Smooth muscle cell (in vitro differentiated cells): ENCODE measurements around the gene WWOX. TPM values are rescaled to one million over a fixed set of nuclear protein-coding genes. Genes with fewer than 3 reads are reported as not detected.

ENCODE experiments used
- DNase-seq: peaks from one replicate; lab custom pipeline; 2025; ENCODE audit not compliant: unreplicated experiment; lab: John Stamatoyannopoulos, UW
- H2AFZ ChIP-seq: fragments of 200-600 bp; sonication (generic); 2 replicates; pipeline ENCODE4 v1.6.0; 2016; ENCODE audit warnings: antibody characterized with exemption, low read depth, mild to moderate bottlenecking
- H3F3A ChIP-seq: fragments of 200-600 bp; sonication (generic); 2 replicates; pipeline ENCODE4 v1.6.0; 2017; ENCODE audit warnings: antibody characterized with exemption, low read depth
- H3K27ac ChIP-seq: fragments of 200-600 bp; sonication (generic); 2 replicates; pipeline ENCODE4 v1.5.1; 2016; ENCODE audit warnings: low read depth, mild to moderate bottlenecking
- H3K27me3 ChIP-seq: fragments of 200-600 bp; sonication (generic); 2 replicates; pipeline ENCODE4 v1.6.1; 2016; ENCODE audit warnings: low read depth, mild to moderate bottlenecking
- H3K36me3 ChIP-seq: fragments of 200-600 bp; sonication (generic); 2 replicates; pipeline ENCODE4 v1.5.1; 2016; ENCODE audit warnings: low read depth
- H3K4me1 ChIP-seq: fragments of 200-600 bp; sonication (generic); 2 replicates; pipeline ENCODE4 v1.5.1; 2016; ENCODE audit warnings: low read depth
- H3K4me2 ChIP-seq: fragments of 200-600 bp; sonication (generic); 2 replicates; pipeline ENCODE4 v1.6.0; 2016; ENCODE audit warnings: mild to moderate bottlenecking
- H3K4me3 ChIP-seq: fragments of 200-600 bp; sonication (generic); 2 replicates; pipeline ENCODE4 v1.5.1; 2016; ENCODE audit warnings: mild to moderate bottlenecking
- H3K79me2 ChIP-seq: fragments of 200-600 bp; sonication (generic); 2 replicates; pipeline ENCODE4 v1.6.0; 2016; ENCODE audit warnings: low read depth, mild to moderate bottlenecking
- H3K9ac ChIP-seq: fragments of 200-600 bp; sonication (generic); 2 replicates; pipeline ENCODE4 v1.6.0; 2016; ENCODE audit warnings: low read depth
- H3K9me3 ChIP-seq: fragments of 200-600 bp; sonication (generic); replicated peaks from 2 replicates; pipeline ENCODE4 v1.5.1; 2016; ENCODE audit warnings: low read depth
- H4K20me1 ChIP-seq: fragments of 200-600 bp; sonication (generic); 2 replicates; pipeline ENCODE4 v1.6.0; 2016; ENCODE audit warnings: low read depth
- WGBS: methylation state at CpG from one replicate; pipeline ENCODE4 v1.1.7; 2016; ENCODE audit warnings: low lambda C conversion rate; 5-methylcytosine and 5-hydroxymethylcytosine counted together
- polyA plus RNA-seq: library from polyadenylated mRNA; unstranded; fragments of >200 nt; fragmentation: Nextera tagmentation; extraction: Ambion mirVana; gene quantifications from 2 replicates; pipeline ENCODE4 v1.2.1, GENCODE V29; 2016
- total RNA-seq: library from RNA; depleted of rRNA; stranded (reverse); fragments of >200 nt; gene quantifications from 2 replicates; pipeline ENCODE4 v1.2.3, GENCODE V29; 2014
- TF ChIP-seq, protein P1 (sequence below): fragments of 200-600 bp; sonication (generic); IDR thresholded peaks from 2 replicates; pipeline ENCODE4 v1.5.1; 2017; ENCODE audit warnings: borderline replicate concordance, mild to moderate bottlenecking, antibody characterized with exemption; ENCODE audit not compliant: insufficient read depth, poor library complexity, severe bottlenecking

Gene WWOX
- total and polyA plus RNA-seq, 2 experiments from 2014 or later = 7.5 to 14.0 TPM

DNA sequence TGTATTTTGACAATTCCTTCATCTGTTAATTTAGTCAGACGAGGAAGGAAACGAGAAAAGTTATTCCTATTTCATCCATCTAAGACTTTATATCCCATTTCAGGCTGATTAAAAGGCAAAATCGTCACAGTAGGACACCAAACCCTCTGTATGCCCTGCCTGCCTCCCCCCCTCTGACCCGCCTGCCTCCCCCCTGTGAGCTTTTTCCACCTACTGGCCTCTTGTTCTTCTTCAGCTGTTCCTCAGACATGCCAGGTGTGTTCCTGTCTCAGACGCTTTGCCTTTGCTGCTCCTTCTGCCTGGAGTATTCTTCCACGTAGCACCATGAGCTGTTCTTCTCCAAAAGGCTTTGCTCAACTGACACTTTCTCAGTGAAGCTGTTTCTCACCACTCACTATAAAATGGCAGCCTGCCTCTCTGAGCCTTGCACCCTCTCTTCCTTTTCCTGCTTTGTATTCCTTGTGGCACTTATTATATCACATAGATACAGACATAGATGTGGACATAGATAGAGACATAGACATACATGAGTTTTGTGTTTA lies 777.7 kb downstream of the WWOX start:
- H3K27me3 ChIP-seq = no peaks in the 10 kb centered on the region
- H3K4me1 ChIP-seq = peaks cover 11% of the 10 kb centered on the region
- no peaks in the 10 kb centered on the region for H3K9me3 ChIP-seq
- H3K27ac ChIP-seq = no peak overlapping the region
- H3K36me3 ChIP-seq = no peaks in the 10 kb centered on the region
- H3K4me2 ChIP-seq = no peak overlapping the region
- WGBS = 68% methylated on average over 6 of the region's 6 CpGs
- no peak overlapping the region for H3K9ac ChIP-seq
- H2AFZ ChIP-seq = no peak overlapping the region
- H4K20me1 ChIP-seq = no peaks in the 10 kb centered on the region
- no peak for DNase-seq
- H3F3A ChIP-seq = no peaks in the 10 kb centered on the region
- no peak overlapping the region for H3K4me3 ChIP-seq
- TF ChIP-seq, protein P1, sequence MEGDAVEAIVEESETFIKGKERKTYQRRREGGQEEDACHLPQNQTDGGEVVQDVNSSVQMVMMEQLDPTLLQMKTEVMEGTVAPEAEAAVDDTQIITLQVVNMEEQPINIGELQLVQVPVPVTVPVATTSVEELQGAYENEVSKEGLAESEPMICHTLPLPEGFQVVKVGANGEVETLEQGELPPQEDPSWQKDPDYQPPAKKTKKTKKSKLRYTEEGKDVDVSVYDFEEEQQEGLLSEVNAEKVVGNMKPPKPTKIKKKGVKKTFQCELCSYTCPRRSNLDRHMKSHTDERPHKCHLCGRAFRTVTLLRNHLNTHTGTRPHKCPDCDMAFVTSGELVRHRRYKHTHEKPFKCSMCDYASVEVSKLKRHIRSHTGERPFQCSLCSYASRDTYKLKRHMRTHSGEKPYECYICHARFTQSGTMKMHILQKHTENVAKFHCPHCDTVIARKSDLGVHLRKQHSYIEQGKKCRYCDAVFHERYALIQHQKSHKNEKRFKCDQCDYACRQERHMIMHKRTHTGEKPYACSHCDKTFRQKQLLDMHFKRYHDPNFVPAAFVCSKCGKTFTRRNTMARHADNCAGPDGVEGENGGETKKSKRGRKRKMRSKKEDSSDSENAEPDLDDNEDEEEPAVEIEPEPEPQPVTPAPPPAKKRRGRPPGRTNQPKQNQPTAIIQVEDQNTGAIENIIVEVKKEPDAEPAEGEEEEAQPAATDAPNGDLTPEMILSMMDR = no peak
- H3K79me2 ChIP-seq = no peaks in the 10 kb centered on the region

DNA sequence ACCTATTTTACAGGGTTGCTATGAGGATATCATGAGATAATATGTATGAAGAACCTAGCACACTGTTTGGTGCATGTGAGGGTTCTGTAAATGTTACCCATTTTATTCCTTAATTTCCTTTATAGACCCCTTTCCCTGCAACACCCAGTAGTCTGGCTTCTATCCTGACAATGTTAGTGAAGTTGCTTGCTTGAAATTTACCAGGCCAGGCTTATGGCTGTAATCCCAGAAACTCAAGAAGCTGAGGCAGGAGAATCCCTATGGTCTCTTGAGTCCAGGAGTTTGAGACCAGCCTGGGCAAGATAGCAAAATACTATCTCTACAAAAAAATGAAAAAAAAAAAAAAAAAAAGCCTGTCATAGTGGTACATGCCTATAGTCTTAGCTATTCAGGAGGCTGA lies 779.1 kb downstream of the WWOX start:
- no peak overlapping the region for H3K9ac ChIP-seq
- H4K20me1 ChIP-seq = no peaks in the 10 kb centered on the region
- no peaks in the 10 kb centered on the region for H3K79me2 ChIP-seq
- H3K27ac ChIP-seq = no peak overlapping the region
- H3K4me2 ChIP-seq = no peak overlapping the region
- no peak overlapping the region for H3K4me3 ChIP-seq
- H3K36me3 ChIP-seq = no peaks in the 10 kb centered on the region
- H3K9me3 ChIP-seq = no peaks in the 10 kb centered on the region
- DNase-seq = no peak
- TF ChIP-seq, protein P1 = no peak
- peaks cover 11% of the 10 kb centered on the region for H3K4me1 ChIP-seq
- no peak overlapping the region for H2AFZ ChIP-seq
- H3F3A ChIP-seq = no peaks in the 10 kb centered on the region
- H3K27me3 ChIP-seq = no peaks in the 10 kb centered on the region

DNA sequence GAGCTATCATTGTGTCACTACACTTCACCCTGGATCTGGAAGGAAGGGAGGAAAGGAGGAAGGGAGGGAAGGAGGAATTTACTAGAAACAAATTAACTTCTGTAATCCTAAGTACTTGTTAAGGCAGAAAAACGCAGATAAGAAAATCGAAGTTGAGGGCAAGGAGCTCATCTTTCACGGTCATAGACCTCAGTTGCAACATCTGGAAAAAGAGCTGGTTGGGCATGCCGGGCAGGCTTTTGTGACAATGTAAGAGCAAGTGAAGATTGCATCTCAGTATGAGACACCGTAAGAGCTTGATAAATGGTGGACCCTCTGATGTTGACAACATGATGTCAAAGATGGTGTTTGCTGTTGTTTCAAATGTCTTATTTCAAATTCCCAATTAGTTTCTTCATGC lies 779.6 kb downstream of the WWOX start:
- Histone ChIP-seq H4K20me1 (no peaks in the 10 kb centered on the region), H3K9ac (no peak overlapping the region), H3K27me3 (no peaks in the 10 kb centered on the region), H3F3A (no peaks in the 10 kb centered on the region), H3K79me2 (no peaks in the 10 kb centered on the region), H3K36me3 (no peaks in the 10 kb centered on the region), H3K4me2 (no peak overlapping the region), H2AFZ (no peak overlapping the region), H3K4me3 (no peak overlapping the region), H3K9me3 (no peaks in the 10 kb centered on the region), H3K4me1 (peaks cover 11% of the 10 kb centered on the region), H3K27ac (no peak overlapping the region)
- 57% methylated on average over 5 of the region's 5 CpGs for WGBS
- TF ChIP-seq, protein P1 = no peak
- no peak for DNase-seq

DNA sequence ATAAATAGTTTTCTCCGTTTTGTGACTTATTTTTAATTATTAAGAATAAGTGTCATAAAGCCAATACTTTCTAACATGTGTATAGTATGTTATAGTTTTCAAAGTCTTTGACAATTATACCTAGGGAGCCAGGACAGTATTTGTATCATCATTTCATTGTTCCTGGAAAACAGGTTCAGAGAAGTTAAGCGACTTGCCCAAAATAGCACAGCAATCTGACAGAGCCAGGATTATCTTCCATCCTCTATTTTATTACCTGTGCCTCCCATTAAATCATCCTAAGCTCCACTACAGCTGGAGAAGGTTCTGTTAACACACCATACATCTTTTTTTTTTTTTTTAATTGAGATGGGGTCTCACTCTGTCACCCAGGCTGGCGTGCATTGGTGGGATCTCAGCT lies 782.7 kb downstream of the WWOX start:
- H3K4me3 ChIP-seq = no peak overlapping the region
- H4K20me1 ChIP-seq = no peaks in the 10 kb centered on the region
- no peak overlapping the region for H3K27ac ChIP-seq
- H3K36me3 ChIP-seq = no peaks in the 10 kb centered on the region
- H3K9ac ChIP-seq = no peak overlapping the region
- H3K79me2 ChIP-seq = no peaks in the 10 kb centered on the region
- H3K4me2 ChIP-seq = no peak overlapping the region
- no peak overlapping the region for H2AFZ ChIP-seq
- H3K27me3 ChIP-seq = peaks cover under 1% of the 10 kb centered on the region
- no peak for DNase-seq
- H3F3A ChIP-seq = no peaks in the 10 kb centered on the region
- H3K4me1 ChIP-seq = peaks cover 2% of the 10 kb centered on the region
- TF ChIP-seq, protein P1 = no peak
- H3K9me3 ChIP-seq = no peaks in the 10 kb centered on the region
- 62% methylated on average over 3 of the region's 3 CpGs for WGBS
